ENCODE measurements around the gene ICAM2. TPM values are rescaled to one million over a fixed set of nuclear protein-coding genes. Genes with fewer than 3 reads are reported as not detected.
"Not testable (repeated sequence)": the region's sequence is repeated elsewhere in the genome, so short reads cannot be mapped to it uniquely, and the experiment has no call there.

Gene ICAM2
- polyA plus RNA-seq, 1 donor, result 25.4 TPM

DNA sequence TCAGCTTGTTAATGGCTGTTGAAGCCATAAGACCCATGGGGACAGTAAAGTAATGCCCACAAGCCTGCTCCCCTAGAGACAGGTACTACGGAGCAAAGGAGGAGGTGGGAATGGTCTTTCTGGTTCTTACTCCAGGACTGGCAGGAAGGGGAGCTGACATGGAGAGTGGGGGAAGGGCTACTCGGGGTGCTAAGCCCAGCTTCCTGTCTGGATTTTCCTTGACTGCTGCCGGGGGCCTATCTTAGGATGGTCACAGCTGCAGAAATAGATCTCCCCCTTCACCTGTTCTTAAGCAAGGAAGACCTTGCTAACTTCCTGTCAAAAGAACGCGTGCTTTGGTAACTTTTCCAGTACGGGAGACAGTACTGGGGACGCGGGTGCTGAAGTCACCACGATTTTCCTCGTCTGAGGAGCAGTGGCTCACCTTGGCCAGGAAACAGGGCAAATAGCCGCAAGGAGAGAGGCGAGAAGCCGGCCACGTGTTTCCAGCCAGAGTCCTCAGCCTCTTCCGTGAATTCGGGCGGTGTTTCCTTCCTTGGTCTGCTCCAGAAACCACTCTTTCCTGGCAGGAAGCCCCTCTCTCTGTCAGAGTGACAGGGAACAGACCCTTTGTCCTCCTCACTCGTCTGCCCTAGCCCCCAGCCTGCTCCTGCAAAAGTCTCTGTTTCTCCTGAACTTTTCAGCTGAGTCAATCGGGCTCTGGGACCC lies 22.9 kb downstream of the ICAM2 start:
- DNase-seq (ENCODE audit: low read depth), result no peak

DNA sequence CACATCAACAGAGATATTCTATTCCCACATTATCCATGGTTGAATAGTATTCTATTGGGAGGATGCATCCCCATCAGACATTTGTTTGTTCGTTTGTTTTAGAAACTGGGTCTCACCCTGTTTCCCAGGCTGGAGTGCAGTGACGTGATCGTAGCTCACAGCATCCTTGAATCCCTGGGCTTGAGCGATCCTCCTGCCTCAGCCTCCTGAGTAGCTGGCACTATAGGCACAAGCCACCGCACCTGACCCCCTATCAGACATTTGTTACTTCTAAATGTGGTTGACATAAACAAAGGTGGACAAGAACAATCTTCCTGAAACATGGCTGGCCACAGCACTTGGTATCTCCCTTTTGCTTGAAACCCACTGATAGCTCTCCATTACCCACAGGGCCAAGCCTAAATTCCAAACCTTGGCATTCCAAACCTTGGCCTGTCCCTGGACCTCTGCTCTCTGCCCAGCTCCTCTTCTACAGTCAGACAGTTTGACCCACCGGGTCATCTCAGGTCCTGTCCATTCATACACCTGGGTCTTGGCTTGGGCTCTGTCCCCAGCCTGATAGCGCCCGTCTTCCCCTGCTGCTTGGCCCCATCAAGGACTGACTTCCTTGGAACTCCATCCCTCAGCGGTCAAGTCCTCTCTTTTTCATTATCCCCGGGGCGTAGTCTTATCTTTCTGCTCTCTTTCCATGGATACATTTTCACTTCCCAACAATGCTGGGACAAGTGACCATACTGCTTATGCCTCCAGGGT lies 23.8 kb downstream of the ICAM2 start:
- no peak for DNase-seq (ENCODE audit: low read depth)

DNA sequence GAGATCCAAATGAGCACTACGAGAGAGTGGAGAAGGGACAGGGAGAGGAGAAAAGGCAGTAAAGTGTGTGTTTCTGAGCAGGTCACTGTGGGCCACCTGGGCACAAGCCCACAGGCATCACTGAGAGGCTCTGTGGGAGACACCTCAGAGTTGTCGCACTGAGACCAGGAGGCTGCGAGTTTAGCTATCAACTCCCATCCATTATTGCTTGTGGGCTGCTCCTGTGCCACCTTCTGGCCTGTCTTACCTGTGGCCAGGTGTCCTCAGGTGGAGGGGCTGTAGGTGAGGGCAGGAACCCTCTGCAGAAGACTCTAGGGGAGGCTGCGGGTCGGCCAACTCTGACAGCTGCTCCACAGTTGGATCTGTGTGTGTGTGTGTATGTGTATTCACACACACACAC lies 24.8 kb downstream of the ICAM2 start:
- DNase-seq (ENCODE audit: low read depth), result no peak

DNA sequence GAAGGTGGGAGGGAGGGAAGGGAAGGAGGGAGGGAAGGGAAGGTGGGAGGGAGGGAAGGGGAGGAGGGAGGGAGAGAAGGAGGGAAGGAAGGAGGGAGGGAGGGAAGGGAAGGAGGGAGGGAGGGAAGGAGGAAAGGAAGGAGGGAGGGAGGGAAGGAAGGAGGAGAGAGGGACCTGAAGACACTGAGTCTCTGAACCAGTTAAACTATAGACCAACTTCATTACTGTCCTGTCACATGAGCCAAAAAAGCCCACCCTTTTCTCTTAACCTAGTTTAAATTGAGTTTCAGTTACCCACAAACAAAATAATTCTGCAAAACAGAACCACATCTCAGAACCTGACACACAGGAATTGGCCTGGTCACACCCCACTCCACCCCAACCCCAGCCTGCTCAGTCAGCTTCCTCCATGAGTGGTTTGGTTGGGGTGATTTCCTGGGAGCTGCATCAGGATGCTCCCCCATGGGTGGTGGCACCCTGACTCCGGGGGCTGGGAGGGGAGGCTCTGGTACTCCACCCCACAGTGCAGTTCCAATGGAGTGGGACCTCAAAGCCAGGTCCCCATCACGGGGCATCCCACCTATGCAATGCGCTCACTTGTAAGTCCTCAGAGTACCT lies 27.0 kb downstream of the ICAM2 start:
- DNase-seq (ENCODE audit: low read depth), result no peak

DNA sequence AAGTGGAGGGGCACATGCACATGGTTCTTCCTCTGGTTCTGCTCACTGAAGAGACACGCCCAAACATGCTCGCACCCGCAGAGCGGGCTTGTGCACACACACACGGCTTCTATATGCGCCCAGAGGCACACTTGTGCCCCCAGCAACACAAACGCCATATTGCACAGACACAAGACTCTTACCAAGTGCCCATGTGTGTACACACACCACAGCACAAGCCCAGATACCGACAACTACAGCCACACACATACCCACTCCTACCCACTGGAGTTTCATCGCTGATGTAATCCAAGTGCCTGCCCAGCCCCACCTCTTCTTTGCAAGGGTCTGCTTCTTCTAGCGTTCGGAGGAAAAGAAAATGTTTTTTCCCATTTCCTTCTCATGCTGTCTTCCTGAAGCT lies 28.8 kb downstream of the ICAM2 start:
- DNase-seq (ENCODE audit: low read depth), result no peak

DNA sequence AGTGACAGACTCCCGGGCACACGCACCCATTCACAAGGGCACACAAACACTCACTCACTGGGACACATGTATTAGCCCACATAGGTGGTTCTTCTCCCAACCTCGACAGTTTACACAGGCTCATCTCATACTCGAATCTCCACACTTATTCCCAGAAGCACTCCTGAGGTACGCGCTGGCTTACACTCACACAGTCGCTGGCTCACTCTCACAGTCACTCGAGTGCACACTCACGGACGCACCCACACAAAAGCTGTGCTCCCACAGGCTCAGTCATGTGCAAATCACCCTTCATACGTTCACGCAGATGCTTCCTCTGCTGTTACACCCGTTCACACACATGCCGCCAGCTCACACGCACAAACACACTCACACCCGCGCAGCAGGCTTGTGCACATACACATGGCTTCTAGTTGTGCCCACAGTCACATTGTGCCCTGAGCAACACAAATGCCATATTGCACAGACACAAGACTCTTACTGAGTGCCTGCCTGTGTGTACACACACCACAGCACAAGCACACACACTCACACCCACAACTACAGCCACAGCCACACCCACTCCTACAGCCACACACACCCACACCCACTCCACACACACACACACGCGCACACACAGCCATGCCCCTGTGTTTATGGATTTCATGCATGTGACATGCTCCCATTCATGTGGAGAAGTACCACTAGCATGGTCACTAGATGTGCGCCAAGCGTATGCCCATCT lies 30.6 kb downstream of the ICAM2 start:
- DNase-seq (ENCODE audit: low read depth), result no peak

DNA sequence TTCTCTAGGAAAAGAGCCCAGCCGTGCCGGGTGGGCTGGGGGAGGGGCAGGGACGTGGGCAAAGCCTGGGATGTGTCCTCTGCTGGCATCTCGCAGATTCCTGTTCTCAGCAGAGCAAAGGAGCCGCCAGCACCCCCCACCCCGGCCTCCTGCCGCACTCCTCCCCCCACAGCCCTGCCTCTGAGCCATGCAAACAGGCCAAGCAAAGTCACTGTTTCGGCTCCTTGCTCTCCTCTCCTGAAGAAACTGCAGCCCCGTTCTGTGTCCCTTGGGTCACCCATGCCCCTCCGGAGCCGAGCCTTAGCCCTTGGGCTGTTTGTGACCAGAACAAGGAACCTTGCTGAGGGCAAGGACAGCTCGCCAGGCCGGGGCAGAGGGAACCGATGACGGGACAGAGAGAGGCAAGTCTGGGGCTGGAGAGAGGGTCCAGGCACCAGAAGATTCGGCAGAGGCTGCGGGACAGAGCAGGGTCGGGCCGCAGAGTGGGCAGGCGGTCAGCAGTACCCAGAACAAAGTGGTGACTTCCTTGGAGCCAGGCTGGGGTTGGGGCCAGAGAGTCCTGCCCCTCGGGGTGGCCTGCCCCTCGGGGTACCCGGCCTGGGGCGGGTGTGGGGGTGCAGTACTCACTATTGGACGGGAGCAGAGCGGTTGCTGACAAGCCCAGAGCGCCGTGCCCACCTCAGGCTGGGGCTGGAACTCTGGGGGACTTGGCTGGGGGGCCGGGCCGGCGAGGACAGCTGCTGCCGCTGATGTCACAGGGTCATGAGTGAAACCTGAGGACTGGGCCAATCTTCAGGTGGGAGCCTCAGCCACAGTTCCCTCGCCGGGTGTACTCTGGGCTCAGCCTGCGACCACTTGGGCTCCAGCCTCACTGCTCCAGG lies 31.5 kb downstream of the ICAM2 start:
- no peak for DNase-seq (ENCODE audit: low read depth)

DNA sequence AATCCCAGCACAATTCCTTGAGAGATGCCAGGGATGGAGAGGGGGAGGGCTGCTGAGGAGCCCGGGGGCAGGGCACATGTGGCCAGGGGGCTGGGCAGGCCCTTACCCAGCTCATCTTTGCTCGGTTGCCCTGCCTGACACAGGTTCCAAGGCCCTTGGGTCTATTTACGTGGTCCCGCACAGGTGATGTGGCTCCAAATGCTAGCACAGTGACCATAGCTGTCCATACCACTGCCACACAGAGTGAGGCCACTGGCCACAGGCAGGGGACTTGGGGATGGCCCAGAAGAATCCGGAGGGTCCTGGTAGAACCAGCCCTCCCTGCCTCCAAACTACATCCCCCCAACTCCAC lies 32.3 kb downstream of the ICAM2 start:
- DNase-seq (ENCODE audit: low read depth), result no peak

DNA sequence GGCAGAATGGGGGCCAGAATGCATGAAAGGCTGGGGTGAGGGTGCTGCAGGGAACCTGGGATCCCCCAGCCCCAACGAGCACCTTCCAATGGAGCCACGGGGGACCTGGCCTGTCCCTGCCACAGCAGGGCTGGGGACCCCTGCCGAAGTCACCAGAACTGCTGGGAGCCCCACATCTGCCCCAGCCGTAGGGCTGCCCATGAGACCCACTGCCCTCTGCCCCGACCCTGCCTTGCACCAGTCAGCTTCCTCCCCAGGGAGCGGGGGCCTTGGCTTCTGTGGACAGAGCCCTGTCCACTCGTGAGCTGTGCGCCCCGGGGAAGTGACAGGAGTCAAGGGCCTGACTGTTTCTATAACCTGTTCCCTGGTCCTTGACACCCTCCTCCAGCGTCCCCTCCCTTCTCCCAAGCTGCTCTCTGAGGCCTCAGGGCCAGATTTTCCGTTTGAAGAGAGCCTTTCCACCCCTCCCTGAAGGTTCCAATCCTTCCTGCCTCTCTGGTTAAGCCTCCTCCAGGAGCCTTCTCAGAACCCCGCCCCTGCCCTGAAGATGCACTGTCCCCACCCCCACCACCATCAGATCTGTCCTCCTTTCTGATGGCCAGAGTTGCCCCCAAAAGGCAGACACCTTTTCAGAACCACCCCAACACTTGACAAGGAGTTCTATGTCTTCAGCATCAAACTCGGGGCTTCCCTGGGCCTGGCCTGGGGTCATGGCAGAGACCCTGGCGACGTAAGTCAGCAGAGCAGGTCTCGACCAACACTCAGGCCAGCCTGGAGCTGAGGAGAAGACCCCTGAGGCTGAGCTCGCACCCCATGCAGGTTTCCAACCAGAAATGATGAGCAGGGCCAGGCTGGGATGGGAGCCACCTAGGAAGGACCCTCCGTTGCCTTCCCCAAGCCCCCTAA lies 33.0 kb downstream of the ICAM2 start:
- no peak for DNase-seq (ENCODE audit: low read depth)

DNA sequence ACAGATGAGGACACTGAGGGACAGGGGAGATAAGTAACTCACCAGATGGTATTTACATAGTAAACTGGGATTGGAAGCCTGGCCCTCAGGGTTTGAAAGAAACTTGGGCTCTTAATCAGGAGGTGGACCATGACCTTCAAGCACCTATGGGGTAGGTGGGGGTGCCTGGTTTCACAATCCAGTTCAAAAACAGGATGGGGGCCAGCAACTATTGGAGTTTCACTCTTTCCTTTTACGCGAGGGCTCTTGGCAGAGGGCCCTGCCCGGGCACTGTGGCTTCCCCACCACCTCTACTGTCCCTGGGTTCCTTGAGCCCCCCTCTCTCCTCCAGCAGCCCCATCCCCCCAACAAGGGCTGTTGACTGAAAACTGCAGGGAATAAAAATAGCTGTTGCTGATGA lies 33.6 kb downstream of the ICAM2 start:
- DNase-seq (ENCODE audit: low read depth), result no peak

DNA sequence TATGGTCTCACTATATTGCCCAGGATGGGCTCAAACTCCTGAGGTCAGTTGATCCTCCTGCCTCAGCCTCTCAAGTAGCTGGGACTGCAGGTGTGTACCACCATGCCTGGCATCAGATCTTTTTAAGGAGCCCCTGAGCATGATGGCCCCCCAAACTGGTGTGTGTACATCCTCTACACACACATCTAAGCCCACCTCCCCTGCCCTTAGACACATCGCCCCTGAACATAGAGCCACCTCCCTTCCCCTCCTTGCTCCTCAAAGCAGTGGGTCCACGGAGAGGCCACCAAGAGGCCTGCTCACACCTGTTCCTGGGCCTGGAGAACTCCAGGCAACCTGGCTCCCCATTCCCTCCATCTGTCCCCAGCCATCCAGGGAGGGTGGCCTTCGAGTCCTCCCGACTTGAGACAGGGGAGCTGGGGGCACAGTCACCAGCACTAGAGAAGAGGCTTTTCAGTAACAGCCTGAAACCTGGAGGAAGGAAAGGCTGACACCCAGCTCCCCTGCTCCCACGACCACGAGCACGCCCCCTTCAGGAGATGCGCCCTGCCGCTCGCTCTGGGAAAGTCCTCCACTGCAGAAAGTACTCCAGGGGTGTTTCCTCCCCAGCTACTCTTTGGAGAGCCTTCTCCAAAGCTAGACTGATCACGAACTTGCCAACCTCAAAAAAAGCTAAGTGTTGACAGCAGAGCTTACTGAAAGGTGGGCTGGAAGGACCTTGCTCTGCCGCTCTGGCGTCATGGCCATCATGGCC lies 34.9 kb downstream of the ICAM2 start:
- DNase-seq (ENCODE audit: low read depth), result no peak

DNA sequence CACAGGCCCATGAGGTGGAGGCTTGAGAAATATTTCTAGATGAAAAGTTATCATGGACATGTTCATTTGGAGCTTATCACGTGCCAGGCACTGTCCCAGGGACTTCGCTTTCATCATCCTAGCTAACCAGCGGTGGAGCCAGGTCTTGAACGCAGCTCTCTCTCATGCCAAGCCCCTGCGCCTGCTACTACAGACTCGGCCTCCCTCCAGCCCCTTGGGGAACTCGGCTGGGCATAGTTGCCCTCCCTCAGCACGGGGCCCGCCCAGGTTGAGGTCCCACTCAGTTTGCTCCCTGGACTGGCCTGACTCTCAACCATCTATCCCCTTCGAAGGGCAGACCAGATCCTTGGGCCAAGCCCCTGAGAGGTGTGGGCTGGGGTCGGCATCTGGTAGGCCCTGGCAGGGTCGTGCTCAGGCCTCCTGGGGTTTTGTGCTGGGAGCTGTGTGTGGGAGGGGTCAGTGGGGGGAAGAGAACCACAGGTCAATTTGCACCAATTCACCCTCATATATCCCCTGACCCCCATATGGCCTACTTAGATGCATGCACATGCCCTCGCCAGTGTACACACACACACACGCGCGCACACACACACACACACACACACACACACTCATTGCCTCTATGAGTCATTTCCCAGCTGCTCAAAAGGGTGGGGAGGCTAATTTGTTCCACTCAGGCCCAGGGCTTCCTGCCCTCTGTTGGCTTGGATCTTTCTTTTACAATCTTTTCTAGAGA lies 35.6 kb downstream of the ICAM2 start:
- no peak for DNase-seq (ENCODE audit: low read depth)

DNA sequence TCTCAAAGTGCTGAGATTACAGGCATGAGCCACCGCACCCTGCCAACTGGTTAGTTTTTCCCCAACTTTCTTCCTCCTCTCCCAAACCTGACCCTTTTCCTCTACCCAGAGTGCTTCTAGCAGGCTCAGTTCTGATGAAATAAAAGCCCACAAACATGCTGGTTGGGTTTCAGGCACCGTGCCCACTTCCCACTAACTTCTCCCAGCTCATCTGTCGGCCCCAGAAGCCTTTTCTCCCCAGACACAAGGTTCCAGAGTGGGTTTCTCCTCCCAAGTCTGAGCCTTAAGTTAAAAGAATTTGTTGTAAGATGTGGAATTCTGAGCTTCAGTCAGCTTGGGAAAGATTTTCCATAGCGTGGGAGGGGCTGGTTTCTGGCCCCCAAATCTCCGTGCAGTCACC lies 36.2 kb downstream of the ICAM2 start:
- DNase-seq (ENCODE audit: low read depth), result no peak

DNA sequence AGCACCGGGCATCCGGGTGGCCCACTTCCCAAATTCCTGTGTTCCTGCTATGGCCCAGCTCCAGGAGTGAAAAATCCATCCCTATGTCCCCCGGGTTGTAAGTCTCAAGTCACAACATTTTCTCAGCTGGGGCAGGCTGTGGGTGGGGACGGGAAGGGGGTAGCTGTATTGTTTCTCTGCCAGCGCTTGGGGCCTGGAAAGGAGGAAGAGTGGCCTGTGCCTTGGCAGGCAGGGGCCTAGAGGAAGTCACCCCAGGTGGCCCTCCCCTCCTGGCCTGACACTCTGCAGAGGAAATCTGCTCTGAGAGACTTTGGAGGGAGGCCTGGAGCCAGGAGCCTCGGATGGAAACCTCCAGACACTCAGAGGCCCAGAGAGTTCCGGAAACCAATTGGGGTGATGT lies 37.1 kb downstream of the ICAM2 start:
- DNase-seq (ENCODE audit: low read depth), result no peak

DNA sequence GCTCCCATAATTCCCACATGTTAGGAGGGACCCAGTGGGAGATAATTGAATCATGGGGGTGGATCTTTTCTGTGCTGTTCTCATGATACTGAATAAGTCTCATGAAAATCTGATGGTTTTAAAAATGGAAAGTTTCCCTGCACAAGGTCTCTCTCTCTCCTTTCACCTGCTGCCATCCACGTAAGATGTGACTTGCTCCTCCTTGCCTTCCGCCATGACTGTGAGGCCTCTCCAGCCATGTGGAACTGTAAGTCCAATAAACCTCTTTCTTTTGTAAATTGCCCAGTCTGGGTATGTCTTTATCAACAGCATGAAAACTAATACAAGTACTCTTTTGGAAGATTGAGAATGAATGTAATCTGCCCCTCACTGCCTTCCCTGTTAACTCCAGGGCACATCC lies 37.8 kb downstream of the ICAM2 start:
- DNase-seq (ENCODE audit: low read depth), result not testable (repeated sequence)

DNA sequence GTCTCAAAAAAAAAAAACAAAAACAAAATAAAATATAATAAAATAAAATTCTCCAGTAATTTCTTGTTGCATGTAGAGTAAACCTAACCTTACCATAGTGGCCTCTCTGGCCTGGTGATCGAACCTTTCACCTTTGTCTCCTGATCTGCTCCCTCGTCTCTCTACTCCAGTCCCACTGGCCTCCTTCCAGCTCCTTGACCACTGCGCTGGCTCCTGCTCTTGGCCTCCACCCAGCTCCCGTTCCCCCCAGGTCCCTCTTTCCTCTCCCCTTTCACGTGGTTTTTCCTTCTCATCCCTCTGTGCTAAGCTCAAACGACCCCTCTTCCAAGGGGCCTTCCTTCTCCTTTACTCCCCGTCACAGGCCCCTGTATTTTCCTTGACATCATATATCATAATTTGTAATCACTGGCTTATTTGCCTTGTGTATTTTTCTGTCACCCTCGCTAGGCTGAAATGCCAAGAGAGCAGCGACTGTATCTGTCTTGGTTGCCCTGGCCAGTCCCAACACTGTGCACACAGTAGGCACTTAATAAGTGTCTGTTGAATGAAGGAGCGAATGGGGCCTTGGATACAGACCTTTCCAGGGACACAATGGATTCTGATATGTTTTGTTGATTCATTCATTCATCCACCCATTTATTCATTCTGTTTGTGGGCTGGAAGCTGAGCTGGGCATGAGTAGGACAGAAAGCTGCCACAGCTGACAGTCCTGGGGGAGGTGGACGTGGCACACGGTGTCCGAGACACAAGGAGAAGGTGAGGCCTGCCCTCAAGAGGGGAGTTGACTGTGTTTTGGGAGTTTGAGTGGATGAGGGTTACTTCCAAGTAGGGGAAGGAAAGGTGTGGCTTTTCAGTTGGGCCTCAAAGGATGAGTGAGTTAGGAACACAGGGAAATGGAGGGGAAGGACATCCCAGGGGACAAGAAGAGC lies 41.9 kb downstream of the ICAM2 start:
- no peak for DNase-seq (ENCODE audit: low read depth)

DNA sequence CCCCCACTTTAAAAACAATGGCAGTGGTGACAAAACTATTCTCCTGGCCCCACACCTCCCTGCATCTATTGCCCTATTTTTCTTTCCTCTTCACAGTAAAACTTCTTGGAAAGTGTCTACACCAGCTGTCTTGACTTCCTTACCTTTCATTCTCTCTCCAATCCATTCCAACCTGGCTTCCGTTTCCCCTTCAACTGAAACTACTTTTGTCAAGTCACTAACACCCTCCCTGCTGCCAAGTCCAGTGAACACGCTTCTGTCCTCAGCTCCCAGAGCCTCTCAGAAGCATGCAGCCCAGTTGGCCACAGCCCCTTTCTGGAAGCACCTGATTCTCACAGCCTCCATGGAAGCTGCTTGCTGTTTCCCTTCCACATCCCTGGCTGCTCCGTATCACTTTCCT lies 43.7 kb downstream of the ICAM2 start:
- no peak for DNase-seq (ENCODE audit: low read depth)

DNA sequence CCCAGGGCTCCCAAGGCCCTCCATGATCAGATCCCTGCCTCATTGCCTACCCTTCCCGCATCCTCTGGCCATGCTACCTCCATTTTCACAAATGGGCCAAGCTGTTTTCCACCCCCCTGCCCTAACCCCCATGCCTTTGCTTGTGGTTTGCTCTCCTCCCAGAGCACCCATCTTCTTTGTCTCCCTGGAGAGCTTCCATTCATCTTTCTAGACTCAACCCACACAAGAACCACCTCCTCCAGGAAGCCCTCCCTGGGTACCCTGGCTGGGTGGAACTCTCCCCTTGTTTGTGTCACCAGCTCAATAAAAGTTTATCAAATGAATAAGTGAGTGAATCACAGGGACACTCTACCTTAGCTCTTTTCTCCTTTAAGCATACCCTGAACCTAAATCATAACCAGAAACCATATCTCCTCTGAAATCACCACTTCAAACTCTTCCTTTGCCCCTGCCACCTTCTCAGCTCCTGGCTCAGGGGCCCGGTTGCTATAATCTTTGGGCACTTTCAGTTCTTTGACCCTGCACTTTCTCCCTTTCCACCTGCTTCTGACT lies 44.8 kb downstream of the ICAM2 start:
- no peak for DNase-seq (ENCODE audit: low read depth)

Measured in forelimb muscle (tissue), 1 donor.